ENCODE data around the gene KAZN.

DNA sequence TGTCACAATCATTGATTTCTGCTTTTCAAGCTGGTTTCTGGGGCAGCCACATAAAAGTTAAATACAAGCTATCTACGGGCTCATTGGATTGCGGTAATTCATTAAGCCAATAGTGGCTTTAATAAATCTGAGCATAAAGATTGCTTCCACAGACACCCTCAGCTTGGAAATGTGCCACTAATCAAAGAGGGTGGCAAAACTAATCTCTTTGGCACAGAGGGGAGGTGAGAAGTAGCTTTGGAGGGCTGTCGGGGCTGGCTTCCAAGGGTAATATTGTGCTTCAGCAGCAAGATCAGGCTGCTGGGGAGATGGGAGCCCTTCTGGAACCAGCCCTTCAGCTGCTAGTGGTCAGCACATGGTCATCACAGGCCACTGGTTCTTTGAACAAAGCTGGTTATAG, 21.2 kb upstream of the KAZN start:
- TF ChIP-seq, protein P1, sequence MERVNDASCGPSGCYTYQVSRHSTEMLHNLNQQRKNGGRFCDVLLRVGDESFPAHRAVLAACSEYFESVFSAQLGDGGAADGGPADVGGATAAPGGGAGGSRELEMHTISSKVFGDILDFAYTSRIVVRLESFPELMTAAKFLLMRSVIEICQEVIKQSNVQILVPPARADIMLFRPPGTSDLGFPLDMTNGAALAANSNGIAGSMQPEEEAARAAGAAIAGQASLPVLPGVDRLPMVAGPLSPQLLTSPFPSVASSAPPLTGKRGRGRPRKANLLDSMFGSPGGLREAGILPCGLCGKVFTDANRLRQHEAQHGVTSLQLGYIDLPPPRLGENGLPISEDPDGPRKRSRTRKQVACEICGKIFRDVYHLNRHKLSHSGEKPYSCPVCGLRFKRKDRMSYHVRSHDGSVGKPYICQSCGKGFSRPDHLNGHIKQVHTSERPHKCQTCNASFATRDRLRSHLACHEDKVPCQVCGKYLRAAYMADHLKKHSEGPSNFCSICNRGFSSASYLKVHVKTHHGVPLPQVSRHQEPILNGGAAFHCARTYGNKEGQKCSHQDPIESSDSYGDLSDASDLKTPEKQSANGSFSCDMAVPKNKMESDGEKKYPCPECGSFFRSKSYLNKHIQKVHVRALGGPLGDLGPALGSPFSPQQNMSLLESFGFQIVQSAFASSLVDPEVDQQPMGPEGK (CRISPR knock-in tag; IDR thresholded peaks at IDR 0.05; ENCODE audit: borderline replicate concordance) = no peak
- TF ChIP-seq ESRRG (CRISPR knock-in tag; IDR thresholded peaks at IDR 0.05) = no peak
- TF ChIP-seq, protein P2, sequence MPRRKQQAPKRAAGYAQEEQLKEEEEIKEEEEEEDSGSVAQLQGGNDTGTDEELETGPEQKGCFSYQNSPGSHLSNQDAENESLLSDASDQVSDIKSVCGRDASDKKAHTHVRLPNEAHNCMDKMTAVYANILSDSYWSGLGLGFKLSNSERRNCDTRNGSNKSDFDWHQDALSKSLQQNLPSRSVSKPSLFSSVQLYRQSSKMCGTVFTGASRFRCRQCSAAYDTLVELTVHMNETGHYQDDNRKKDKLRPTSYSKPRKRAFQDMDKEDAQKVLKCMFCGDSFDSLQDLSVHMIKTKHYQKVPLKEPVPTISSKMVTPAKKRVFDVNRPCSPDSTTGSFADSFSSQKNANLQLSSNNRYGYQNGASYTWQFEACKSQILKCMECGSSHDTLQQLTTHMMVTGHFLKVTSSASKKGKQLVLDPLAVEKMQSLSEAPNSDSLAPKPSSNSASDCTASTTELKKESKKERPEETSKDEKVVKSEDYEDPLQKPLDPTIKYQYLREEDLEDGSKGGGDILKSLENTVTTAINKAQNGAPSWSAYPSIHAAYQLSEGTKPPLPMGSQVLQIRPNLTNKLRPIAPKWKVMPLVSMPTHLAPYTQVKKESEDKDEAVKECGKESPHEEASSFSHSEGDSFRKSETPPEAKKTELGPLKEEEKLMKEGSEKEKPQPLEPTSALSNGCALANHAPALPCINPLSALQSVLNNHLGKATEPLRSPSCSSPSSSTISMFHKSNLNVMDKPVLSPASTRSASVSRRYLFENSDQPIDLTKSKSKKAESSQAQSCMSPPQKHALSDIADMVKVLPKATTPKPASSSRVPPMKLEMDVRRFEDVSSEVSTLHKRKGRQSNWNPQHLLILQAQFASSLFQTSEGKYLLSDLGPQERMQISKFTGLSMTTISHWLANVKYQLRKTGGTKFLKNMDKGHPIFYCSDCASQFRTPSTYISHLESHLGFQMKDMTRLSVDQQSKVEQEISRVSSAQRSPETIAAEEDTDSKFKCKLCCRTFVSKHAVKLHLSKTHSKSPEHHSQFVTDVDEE (CRISPR knock-in tag; IDR thresholded peaks at IDR 0.05) = no peak
- TF ChIP-seq ZFP3 (CRISPR knock-in tag; IDR thresholded peaks at IDR 0.05) = no peak
- no peak for TF ChIP-seq ISL1 (CRISPR knock-in tag; IDR thresholded peaks at IDR 0.05)
- TF ChIP-seq SNAI2 (CRISPR knock-in tag; IDR thresholded peaks at IDR 0.05) = no peak
- no peak for TF ChIP-seq TCF4 (CRISPR knock-in tag; IDR thresholded peaks at IDR 0.05; ENCODE audit: borderline replicate concordance)
- TF ChIP-seq ZFP30 (CRISPR knock-in tag; IDR thresholded peaks at IDR 0.05) = no peak
- no peak for TF ChIP-seq ARNTL (CRISPR knock-in tag; IDR thresholded peaks at IDR 0.05; ENCODE audit: borderline replicate concordance, low read depth)
- TF ChIP-seq ZNF8 (CRISPR knock-in tag; IDR thresholded peaks at IDR 0.05) = no peak
